HG03280 (cell line): ENCODE data around the gene TIMM22.
"Not testable (repeated sequence)": the region's sequence is repeated elsewhere in the genome, so short reads cannot be mapped to it uniquely, and the experiment has no call there.

Source experiments
- ATAC-seq: cut with Tn5 transposase; IDR thresholded peaks from one replicate; pipeline ENCODE4 v1.9.1; 2021; ENCODE audit warnings: mild to moderate bottlenecking, moderate library complexity; ENCODE audit not compliant: unreplicated experiment

The TIMM22 gene

DNA sequence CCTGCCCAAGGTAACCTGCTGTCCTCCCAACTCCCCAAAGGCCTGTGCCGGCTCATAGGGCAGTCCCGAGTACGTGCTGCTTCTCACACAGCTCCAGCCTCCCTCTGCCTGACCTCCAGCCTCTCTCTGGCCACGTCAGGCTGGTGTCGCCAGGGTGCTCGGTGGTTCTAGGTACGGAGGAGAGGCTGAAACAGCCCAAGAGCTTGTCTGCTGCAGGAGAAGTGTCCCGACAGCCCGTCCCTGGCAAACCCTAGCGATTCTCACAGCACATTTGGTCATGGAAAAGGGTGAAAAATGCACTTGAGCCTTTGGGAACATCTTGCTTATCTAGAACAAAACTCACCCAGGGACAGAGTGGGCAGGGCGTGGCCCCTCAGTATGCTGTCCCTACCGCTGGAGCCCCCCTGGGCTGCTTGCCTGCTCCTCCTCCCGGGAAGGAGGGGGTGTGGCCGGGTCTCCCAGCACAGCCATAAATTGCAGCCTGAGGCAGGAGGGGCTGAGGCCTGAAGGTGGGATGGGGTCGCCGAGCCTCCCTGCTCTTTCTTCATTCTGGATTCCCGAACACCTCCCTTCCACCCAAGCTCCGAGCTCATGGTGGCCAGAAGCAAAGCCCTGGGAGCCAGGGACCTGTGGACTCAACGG lies 40.4 kb downstream of the TIMM22 start:
- no peak for ATAC-seq

DNA sequence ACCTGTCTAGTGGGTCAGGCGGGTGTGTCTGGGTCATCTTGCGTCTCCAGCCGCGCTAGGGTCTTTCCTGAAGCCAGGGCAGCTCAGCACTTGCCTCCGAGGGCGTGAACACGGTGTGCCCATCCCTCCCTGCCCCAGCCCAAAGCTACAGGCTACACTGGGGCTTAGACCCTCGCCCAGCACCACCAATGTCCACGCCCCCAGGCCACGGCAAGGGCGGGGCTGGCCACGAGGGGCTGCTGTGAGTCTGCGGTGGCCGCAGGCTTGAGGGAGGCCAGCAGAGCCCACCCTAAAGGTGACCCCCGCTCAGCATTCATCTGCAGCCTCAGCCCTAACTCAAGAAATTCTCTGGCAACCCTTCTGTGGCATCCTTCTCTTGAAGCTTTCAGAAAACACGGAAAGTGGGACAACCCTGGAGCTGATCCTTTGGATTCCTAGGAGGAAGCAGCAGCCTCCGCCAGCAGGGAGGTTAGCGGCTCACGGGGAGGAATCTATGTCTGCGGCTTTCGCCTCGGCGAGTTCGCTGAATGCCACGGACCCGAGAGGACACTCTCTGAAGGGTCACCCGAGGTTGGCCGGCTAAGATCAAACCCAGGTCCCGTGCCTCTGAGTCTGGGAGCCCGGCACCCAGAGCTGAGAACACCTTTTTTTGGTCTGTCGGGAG lies 41.7 kb downstream of the TIMM22 start:
- no peak for ATAC-seq

DNA sequence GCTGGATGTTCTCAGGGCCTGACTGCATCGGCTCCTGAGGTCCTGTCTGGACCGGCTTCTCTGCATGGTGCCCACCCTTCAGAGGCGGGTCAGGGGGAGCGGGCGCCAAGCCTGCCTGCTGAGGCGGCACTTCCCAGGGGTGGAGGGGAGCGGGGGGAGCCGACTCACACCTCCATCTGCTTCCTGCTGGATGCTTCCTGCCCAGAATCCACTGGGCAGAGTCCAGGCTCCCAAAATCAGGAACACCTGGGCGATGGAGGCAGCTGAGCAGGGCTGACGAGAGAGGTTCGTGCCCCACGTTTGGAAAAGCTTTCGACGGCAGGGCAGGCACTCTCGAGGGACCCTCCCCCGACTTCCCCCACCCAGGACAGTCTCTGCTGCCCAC lies 42.2 kb downstream of the TIMM22 start:
- no peak for ATAC-seq

DNA sequence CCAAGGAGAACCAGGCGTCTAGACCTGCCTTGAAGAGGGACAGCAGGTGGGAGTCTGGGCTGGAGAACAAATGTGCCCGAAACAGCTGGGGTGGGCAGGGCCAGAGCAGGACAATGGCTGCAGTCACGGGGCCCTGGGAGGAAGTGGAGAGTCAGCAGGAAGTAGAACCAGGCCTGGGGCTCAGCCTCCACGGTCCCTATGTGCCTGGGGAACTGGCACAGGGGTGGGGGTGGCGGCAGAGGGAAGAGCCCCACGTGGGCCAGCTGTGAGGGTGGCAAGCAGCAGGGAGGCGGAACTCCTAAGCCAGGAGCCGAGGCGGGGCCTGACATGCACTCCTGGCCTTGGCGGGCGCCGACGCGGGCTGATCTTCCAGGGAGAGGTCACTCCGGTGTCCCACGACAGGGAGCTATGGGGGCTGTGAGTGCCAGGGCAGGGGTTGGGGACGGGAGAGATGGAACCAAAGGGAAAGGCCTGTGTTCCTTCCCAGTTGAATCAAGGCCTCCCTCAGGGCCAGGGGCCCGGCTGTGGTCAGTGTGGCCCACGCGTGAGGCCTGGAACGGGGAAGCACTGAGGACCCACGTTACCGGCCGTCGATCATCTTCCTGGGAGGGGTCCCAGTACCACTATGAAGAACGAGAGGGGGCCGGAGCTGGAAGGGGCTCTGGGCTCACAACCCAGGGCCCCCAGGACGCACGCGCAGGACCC lies 42.7 kb downstream of the TIMM22 start:
- ATAC-seq: no peak

DNA sequence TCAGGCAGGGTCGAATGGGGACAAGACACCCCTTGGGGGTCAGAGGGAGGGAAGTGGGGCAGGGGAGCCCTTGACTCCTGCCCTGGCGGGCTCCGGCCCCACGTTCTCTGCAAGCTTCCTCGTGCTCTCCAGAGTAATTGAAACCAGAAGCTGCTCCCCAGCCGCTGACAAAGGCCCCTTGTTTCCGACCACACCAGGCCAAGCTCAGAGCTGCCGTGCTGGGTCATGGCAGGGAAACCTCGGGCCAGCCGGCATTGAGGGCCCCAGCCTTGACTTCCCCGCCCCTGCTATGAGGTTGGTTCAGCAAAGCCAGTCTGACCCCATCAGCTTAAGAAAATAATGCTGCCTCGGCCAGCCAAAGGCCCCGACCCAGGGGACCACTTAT lies 43.3 kb downstream of the TIMM22 start:
- no peak for ATAC-seq

DNA sequence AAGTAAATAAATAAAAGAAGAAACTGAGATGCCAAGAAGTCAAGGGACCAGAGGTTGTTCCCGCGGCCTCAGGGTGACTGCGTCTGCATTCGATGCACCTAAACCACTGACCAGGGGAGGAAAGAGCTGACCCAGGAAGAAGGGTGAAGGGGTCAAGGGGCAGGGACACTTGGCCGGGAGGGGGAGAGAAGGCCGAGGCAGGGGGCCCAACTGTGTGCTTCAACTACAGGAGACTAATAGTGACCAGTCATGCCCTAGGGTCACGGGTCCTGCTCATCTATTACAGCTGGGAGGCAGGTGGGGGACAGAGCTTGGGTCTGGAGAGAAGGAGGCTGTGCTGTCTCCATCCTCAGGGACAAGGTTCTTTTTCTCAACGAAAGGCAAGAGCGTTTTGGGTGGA lies 44.8 kb downstream of the TIMM22 start:
- ATAC-seq: no peak

DNA sequence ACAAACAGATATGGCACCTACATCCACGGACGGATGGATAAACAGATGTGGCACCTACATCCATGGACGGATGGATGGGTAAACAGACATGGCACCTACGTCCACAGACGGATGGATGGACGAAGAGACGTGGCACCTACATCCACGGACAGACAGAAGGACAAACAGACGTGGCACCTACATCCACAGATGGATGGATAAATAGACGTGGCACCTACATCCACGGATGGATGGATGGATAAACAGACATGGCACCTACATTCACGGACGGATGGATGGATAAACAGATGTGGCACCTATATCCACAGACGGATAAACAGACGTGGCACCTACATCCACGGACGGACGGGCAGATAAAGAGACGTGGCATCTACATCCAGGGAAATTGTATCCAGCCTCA lies 45.6 kb downstream of the TIMM22 start:
- no peak for ATAC-seq

GRCh38 chr17:1043601-1044251 lies 46.8 kb downstream of the TIMM22 start:
- no peak for ATAC-seq

GRCh38 chr17:1044387-1045009 lies 47.6 kb downstream of the TIMM22 start:
- not testable (repeated sequence) for ATAC-seq

DNA sequence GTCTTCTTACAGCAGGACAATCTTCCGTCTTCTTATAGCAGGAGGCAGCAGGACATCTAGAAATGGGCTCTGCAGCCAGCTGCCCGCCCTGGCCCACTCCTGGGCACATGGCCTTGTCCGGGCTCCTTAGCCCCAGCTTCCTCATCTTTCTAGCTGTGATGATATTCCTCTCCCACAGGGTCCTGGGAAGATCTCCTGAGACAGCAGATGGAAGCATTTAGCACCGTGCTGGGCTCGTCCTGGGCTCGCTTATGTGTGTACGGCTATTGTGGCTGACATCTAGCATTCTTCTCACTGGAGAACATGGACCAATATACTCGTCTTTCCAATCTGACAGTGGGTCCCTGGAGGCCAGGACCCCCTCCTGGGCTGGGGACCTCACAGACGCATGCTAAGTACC lies 48.5 kb downstream of the TIMM22 start:
- no peak for ATAC-seq

DNA sequence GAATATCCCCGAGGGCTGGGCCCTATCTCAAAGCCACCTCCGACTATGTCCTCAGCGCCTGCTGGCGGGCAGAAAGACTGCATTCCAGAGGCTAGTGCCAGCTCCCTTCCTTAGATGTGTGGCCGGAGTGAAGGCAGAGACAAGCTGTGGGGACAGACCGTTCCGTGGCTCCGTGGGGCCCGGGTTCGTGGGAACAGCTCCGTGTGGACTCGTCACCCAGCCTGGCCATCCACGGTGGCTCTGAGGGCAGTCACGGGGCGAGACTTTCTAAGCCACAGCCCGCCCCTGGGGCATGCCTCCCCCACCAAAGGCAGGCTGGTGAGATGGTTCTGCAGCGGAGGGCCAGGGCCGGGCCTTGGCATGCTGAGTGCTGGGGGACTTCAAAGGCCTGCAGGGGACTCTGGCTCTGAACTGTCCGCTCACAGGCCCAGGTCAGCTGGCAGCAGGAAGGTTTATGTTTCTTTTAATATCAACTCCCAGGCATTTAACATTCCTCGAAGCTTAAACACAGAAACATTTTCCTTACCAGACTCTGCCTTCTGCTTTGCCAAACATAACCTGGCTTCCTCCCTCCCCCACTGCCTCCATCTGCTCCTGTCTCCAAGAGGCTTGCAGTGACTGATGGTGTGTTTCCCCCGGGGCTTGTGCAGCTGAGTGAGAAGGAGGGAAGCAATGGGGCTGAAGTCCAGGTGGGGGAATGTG lies 50.4 kb downstream of the TIMM22 start:
- no peak for ATAC-seq

DNA sequence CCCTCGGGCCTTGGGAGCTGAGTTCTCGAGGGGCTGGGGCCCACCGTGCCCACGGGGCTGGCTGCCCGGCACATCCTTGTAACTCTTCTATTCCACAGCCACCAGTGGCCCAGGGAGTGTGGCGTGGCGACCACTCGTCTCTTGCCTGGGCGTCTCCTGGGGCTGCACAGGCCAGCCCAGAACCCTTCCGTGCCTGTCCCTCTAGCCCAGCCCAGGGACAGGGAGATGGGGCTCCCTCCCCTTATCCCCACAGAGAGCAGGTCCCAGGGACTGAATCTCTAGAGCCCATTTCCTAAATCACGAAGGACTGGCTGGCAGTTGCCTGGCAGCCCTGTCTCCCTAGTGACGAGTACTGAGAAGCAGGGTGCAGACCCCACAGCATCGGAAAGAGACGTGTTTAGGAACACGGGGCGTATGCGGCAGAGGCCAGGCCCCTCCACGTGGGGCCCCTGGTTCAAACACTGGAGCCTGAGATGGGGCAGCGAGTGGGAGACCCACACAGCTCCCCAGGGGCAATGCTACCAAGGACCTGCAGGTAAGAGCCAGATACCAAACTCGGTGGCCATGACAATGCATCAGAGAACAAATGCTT lies 51.0 kb downstream of the TIMM22 start:
- ATAC-seq: no peak

DNA sequence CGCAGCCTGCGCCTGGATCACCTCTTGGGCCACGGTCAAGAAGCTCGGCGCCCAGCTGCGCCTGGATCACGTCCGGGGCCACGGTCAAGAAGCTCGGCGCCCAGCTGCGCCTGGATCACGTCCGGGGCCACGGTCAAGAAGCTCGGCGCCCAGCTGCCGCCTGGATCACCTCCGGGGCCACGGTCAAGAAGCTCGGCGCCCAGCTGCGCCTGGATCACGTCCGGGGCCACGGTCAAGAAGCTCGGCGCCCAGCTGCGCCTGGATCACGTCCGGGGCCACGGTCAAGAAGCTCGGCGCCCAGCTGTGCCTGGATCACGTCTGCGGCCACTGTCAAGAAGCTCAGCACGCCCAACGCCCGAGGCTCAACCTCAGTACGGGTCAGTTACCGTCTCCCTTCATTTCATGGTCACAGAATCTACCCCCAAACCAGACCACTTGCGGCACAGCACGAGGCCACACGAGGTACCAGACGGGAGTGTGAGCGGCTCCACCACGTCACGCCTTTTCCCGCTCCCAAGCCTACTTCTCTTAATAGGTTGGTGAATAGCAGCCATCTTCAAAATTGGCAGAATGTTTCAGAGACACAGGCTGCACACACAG lies 51.7 kb downstream of the TIMM22 start:
- not testable (repeated sequence) for ATAC-seq

GRCh38 chr17:1049446-1050225 lies 52.7 kb downstream of the TIMM22 start:
- ATAC-seq: no peak

GRCh38 chr17:1050246-1050995 lies 53.5 kb downstream of the TIMM22 start:
- no peak for ATAC-seq

GRCh38 chr17:1050996-1051925 lies 54.3 kb downstream of the TIMM22 start:
- ATAC-seq: no peak
